HL-60/S4 treated with phorbol 12-myristate 13-acetate at 8.2 ng/mL for 4 days and 3 days (cell line): ENCODE measurements around the gene GRIA4.

Source experiments
- in situ Hi-C: fragments of 300-500 bp; cut with MboI; formaldehyde crosslinking; loops from 2 replicates; pipeline ENCODE4 v1.15.0; 2022; ENCODE audit warnings: low sequenced_read_pairs

GRIA4 gene

DNA sequence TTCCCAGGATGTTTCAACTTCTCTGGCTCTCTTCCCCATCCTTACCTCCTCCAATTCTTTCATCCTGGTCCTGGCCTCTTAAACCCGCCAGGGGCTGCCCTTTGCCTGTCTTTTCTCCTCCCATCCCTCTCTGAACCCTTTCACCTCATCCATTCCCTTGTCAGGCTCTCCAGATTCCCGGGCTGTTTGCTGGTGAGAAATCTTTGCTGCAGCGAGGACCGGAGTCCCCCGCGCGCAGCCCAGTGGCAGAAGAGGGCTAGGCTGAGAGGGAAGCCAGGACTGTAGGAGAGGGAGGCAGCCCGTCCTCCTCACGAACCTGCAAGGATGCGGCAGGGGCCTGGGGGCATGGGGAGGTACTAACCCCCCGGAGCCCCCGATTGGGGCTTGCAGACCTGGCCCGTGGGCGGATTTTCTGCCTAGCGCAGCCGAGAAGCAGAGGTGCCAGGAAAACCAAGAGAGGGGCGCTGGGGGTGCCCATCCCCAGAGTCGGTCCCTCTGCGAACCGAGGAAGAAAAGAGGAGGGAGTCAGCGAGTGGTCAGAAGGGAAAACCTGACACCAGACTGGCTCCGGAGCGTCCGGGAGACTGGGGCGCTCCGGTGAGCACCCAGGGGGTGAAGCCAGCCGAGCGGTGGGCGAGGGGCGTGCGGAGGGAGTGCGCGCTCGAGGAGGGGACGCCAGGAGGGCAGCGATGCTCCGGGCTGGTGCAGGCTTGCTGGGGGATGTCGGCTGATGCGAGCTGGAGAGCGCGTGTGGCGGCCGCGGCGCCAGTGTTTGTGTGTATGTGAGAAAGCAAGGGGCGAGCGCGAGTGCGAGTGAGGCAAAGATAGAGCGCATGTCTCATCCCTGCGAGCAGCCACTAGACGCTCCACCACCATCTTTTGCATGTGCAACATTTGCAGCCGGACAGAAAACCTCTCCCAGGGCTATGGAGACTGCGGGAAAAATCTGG, at the start of gene GRIA4:
TSS of gene GRIA4 (plus strand) at position 242 of the 950 bp plus-strand sequence. CDS start 925 bp downstream, outside the sequence.
- in situ Hi-C loops: no loop called here

DNA sequence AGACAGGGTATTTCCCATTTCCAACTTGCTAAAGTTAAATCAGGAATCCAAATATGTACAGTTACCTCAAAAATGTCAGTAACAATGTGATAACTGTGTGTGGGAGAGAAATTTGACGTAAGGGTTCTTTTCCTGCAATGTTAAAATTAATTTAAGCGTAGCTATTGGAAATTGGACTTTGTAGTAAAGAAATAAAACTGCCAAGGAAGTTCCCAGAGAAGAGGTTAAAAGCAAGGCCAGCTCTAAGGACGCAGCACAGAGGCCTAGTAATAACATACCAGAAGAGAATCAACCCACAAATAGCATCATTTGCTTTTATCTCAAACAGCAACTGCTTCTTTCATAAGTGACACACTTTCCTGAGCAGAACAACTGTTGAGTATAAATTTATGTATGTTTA, 36.8 kb upstream of the GRIA4 start:
- in situ Hi-C loops: no loop called here

DNA sequence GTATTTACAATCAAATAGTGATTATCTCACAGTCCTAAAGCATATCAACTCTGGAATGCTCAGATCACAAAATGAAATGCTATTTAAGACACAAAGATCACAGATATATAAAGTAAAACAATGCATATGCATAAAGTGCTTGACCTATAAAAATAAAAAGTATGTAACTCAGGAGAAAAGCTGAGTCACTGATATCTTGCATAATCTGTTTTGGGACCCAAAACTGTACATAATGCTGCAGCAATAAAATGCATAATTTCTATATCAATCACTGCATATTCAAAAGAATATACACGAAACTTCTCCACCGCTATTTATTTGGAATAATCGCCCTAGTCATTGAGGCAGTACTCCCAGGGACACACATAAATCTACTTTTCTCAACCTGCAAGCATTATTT, 34.9 kb upstream of the GRIA4 start:
- in situ Hi-C loops: no loop called here

DNA sequence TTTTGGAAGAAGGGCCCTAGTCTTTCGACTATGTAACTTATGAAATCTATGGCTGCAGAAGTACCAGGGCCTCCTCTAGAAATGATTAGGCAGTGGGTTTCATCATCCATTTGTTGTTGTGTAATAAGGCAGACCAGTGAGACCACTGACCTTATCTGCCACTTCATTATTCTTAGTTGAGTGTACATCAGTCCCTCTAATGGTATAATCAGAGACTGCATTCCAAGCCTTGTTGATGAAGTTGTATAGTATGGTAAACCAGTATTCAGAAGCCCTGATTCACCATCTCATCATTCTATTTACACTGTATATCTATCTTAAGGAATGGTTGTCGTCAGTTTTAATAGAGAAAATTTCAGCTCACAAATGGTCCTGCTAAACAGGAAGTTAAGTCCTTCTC, 32.2 kb upstream of the GRIA4 start:
- in situ Hi-C loops: no loop called here

DNA sequence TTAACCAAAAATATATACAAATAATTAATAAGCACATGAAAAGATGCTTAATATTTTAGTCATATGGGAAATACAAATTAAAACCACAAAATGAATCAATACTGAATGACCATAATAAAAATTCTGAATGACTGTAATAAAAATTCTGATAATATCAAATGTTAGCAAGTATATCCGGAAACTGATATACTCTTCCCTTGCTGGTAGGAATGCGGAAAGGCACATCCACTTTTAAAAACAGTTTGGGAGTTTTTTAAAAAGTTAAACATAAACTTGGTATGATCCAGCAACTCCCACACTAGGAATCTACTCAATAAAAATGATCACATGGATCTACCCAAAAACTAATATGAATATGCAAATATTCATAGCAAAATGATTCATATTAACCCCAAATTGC, 30.8 kb upstream of the GRIA4 start:
- in situ Hi-C loops: no loop called here

DNA sequence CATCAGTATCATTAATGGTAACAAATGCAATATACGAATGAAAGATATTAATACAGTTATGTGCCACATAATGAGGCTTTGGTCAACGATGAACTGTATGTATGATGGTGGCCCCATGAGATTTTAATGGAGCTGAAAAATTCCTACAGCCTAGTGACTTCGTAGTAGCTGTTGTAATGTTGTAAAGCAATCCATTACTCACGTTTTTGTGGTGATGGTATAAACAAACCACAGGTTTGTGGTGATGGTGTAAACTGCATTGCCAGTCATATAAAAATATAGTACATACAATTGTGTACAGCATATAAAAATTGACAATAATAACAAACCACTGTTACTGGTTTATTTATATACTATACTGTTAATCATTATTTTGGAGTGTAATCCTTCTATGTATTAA, 27.4 kb upstream of the GRIA4 start:
- in situ Hi-C loops: no loop called here

DNA sequence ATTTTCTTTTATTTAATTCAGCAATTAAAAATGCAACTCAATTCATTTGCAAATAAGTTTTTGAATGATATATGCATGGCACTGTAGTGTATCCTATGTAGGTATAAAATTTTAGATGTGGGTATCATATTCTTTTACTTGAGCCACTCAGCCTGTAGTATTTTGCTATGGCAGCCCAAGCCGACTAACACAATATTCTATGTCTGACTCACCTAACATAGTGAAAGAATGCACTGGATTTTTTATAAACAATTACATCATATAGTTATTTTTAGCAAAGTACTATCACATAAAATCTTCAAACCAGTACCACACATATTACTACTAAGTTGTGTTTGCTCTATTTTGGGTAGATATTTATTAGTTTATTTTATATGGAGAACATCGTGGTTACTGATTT, 21.9 kb upstream of the GRIA4 start:
- in situ Hi-C loops: no loop called here

DNA sequence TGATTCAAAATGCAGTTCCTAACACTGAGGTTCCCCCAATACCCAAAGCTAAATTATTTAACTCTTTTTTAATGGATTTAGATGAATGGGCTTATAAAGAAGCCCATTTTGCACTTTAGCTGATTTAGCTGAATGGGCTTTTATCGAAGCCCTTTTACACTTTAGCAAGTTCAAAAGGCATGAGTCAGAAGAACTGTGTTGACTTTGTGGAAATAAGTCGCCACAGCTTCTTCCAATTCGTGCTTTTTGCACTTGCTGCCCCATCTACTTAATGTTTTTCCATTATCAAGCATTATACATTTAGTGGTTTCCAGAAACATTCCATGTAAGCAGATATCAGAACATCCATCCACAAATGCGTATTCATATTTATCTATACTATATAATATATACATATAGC, 20.5 kb upstream of the GRIA4 start:
- in situ Hi-C loops: no loop called here

DNA sequence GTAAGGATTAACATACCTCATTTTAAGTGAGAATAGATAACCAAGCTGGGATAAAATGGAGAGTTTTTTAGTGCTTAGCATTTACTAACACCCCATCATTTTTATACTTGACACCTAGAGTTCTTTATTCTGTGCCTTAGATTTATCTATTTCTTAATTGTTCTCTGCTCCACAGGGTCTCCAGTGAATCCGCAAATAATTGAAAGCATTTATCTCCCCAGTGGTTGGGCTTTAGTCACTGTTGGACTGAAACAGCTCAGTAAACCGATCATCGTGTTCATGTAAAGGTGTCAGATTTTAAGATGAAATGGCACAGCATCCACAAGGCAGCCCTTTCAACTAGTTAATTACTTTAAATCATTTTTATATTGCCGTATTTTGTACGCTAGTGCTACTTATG, 17.8 kb upstream of the GRIA4 start:
- in situ Hi-C loops: no loop called here

DNA sequence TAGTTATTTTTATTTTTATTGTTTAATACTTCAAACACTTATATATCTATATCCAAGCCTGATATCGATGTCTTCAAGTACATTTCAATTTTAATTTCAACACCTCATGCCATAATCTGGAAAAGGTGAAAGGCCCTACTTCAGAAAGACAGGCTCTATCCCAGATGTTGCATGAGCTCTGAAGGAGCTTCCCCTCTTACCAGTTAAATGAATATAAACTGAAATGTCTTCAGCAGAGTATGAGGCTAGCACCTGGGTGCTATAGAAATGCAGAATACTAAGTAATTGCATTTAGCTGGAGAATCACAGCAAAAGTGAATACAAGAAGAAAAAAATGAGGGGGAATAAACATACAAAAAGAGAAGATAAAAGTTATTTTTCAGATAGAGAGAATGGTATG, 11.5 kb upstream of the GRIA4 start:
- in situ Hi-C loops: no loop called here

DNA sequence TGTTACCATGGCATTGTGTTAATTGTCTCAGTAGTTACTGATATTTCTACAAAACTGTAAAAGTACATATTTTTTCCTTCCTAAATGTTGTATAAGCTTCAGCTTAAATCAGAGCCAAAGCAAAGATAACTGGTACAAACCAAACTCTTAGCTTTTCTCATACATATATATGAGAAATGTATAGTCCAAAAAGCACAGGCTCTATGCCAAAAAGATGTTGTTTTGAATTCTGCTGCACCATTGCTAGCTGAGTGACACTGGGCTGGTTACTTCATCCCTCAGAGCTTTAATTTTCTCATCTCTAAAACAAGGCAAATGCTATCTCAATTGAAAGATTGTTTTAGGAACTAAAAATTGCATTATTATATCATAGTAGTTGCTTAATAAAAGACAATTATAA, 6.7 kb upstream of the GRIA4 start:
- in situ Hi-C loops: no loop called here

DNA sequence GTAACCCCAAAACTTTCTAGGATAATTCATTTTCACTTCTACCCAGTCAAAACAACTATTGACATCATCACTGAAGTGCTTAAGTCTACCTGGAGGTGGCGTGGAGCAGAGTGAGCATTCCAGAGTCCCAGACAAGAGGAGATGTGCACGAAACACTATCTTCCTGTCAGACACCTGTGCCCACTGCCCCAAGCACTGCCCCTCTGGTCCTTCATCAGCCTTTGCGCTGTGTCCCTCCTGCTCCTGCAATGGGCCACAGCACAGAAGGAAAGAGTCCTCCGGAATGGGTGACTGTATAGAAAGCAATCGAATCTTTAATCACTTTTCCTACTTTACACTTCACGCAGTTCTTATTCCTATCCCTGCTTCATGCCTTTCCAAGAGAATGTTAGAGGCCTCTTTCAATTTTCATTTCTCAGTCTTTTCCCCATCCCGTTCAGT, 512 bp upstream of the GRIA4 start:
- in situ Hi-C loops: no loop called here

DNA sequence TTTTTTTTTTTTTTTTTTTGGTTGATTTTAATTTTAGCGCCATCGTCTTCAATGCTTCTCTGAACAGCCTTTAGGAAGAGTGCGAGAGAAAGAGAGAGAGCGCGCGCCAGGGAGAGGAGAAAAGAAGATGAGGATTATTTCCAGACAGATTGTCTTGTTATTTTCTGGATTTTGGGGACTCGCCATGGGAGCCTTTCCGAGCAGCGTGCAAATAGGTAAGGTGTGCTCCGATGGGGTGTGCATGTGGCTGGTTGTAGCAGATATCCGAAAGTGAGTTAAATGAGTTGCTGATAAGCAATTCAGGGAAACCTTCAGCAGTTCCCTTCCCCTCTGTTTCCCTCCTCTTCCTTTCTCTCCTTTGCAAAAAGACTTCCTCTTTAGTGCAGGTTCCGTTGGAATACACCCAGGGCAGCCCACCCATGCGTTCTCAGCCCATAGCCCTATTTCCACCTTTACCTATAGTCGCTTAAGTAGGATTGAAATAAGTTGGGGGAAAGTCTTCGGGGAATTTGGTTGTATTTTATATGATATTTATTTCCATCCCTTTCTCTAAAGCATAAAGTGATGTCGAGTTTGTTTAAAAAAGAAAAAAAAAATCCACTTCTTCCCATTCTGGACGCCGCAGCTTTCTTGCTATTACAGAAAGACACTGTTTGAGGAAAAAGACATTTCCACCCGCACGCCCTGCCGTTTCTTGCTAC, 1.1 kb downstream of the GRIA4 start:
- in situ Hi-C loops: no loop called here

DNA sequence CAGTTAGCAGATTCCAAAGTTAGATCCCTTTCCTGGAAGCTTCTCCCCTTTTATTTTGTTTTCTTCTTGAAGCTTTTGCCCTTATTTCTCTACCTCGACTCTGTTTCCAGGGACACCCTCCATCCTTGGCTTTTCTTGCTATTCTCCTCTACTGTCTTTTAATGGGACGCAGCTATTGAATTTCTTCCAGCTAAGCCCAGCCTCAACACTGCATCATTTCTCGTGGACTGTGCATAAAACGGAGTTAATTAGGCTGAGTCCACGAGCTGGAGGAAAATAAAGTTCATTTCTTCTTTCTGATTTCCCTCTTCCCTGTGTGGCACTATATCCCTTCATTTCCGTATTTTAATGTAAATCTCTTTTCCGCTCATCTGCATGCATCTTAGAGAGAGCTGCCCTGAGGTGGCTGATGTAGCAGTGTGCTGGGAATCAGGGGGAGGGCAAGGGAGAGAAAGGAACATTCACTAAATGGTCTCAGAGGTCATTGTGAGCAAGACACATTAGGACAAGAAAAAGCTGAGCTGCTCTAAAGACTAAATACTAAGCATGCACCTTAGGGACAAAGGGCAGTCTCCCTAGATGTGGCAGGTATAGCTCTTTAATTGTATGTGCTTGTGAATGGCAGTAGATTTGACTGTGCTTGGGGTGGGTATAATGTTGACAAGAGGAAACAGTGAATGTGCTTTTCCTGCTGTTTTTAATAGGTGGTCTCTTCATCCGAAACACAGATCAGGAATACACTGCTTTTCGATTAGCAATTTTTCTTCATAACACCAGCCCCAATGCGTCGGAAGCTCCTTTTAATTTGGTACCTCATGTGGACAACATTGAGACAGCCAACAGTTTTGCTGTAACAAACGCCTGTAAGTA, 1.9 kb downstream of the GRIA4 start:
- in situ Hi-C loops: no loop called here

DNA sequence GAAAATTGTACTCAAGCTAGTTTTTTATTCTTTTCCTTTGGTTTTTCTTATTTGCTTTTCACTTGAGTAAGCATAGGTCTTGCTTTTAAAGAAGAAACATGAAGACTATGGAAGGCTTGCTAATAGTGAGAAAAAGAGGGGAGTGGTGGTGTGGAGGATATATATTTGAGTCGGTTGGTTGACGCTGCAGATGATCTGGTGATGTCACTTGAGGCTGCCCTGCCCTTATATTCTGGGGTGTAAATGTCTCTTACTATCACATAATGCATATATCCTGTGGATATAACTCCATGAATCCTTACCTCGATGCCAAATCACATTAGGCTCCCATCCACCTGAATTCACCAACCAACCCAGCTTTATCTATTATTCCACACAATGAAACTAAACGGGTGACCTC, 2.9 kb downstream of the GRIA4 start:
- in situ Hi-C loops: no loop called here

DNA sequence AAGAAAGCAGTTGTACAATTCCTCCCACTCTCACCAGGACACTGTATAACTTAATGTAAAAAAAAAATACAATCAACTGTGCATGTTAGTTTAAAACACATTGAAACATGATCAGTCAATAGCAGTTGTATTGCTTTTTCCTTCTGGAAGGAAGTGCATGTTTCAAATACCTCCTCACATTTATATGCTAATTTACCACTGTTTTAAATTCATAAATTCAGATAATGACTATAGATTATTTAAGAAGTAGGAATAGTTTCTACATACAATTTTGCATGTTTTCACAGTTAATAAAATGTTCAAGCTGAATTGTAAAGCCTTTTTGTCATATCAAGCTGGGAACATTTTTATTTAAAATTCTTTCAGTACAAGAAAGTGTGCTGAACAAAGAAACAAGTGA, 3.3 kb downstream of the GRIA4 start:
- in situ Hi-C loops: no loop called here

DNA sequence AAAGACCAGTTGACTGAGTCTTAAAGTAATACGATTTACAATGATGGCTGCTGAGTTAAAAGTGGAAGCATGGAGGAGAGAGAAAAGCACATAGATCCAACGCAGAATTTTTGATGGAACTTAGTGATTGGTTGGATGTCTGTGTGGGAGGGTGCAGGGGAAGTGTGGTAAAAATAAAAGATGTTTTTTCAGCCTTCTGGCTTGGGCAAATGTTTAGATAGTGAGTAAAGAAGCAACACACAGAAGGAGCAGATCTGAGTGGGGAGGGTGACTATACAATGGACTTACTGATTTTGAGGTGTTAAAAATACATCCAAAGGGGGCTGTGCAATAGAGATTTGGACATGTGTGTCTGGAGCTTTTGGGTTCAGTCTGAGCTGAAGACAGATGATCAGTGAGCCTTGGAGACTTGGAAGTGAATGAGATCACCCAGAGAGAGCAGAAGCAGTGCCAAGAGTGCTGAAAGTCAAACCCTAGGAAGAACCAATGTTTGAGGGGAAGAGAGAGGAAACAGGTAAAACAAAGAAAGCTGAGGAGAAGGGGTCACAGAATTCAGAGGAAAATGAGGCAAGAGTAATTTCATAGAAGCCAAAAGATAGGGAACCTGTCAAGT, 8.6 kb downstream of the GRIA4 start:
- in situ Hi-C loops: no loop called here

DNA sequence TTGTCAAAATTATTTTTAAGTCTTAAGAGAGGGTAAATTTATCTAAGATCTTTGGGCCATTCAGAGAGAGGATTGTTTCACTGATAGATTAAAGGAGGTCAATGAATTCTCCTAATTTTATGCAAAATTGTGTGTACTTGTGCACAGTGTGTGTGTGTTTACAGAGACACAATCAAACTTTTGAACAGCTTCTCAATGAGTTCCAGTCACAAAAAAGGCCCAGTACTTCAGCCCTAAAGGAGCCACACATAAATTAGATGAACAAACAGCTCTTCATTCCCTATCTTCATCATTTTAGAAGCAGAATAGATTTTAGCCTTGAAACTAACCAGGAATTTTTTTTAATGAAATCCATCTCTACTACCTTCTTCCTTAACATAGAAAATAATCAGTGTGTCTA, 9.7 kb downstream of the GRIA4 start:
- in situ Hi-C loops: no loop called here

DNA sequence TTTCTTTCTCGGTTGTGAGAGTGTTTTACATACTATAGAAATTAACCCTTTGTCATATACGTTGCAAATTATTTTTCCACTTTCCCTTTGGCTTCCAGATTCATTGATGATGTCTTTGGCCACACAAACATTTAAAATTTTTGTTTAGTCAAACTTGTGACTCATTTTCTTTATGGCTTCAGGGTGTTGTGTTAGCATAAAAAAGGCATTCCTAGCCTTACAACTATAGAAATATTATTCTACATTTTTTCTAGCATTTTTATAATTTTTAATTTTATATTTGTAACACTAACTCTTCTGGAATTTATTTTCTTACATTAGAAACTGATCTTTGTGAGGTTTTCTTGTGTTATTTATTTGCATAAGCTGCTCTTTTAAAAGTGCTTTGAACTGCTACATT, 12.1 kb downstream of the GRIA4 start:
- in situ Hi-C loops: no loop called here

DNA sequence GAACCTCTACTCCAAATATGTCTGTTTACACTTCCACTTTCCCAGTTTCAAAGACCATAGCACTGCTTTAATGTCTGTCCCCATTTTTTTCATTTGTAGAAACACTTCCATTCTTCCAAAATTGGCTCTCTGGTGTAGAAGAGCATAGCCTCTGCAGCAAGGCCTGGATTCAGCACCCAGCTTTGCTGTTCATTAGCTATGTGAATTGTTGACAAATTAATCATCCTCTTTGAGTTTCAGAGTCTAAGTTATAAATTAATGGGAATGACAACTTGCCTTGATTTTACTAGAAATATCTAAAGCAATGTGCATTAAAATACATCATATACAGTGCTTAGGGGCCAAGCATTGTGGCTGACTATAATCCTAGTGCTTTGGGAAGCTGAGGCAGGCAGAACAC, 22.4 kb downstream of the GRIA4 start:
- in situ Hi-C loops: no loop called here

DNA sequence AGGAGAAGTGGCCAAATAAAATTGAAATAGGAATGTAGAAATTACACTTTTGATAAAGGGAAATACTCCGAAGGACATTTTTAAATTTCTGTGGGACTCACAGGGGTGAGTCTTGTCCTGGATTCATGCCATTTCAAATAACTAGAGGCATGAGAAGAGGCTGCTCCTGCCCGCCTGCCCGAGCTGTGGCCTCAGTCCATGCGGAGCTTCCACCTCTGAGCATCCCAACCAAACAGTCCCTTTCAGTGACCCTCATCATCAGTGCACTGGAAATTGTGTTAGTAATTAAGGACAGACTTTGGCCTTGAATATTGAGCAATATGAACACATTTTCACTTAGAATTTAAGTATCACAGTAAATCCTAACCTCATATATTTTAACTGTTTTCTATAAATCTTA, 25.6 kb downstream of the GRIA4 start:
- in situ Hi-C loops: no loop called here
